ENCODE measurements around the gene RNF146. TPM values are rescaled to one million over a fixed set of nuclear protein-coding genes. Genes with fewer than 3 reads are reported as not detected.

Gene RNF146
- total and polyA plus RNA-seq, 9 of the 15 experiments (the other 6 are each of a cell fraction or from before 2014, with no cell fraction given): 8.4 to 30.5 (median 17.5) TPM

DNA sequence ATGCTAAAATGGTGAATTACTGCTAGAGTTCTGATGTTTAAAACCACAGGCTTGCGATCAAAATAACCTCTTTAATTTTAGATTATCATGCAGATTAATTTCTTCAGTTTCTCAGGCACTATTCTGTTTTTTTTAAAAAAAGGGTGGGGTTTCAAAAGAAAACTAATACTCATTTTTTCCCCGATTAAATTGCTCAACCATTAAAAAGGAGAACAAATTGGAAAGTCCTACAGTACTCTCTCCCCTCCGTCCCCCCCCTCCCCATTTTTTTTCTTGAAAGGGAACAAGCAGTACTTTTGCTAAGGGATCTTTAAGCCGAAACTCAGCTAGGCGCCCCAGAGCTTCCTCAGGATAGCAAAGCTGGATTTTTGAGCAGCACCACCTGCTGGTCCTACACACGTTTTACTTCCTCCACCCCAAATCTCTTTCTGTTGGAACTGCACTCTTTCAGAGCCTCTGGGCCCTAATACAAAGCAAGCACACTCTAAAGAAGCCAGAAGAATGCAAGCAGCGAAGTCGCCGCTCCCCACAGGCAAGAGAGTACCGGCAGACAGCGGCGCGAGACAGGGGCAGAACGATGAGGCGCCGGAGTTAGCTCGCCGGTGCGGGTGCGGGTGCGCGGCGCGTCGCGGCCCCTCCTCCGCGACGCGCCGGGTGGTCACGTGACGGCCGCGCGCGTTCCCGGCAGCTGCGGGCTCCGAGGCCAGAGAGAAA lies at the start of gene RNF146 (continued):
- no peak for TF ChIP-seq SMARCC2 (IDR thresholded peaks at IDR 0.05; ENCODE audit: low read depth)
- peak; percentile 97 for TF ChIP-seq TOE1 (IDR thresholded peaks at IDR 0.05; ENCODE audit: borderline replicate concordance)
- no peak for TF ChIP-seq TOE1 (CRISPR knock-in tag; IDR thresholded peaks at IDR 0.05; ENCODE audit: borderline replicate concordance, low read depth)
- TF ChIP-seq, protein P1, sequence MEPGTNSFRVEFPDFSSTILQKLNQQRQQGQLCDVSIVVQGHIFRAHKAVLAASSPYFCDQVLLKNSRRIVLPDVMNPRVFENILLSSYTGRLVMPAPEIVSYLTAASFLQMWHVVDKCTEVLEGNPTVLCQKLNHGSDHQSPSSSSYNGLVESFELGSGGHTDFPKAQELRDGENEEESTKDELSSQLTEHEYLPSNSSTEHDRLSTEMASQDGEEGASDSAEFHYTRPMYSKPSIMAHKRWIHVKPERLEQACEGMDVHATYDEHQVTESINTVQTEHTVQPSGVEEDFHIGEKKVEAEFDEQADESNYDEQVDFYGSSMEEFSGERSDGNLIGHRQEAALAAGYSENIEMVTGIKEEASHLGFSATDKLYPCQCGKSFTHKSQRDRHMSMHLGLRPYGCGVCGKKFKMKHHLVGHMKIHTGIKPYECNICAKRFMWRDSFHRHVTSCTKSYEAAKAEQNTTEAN (CRISPR knock-in tag; IDR thresholded peaks at IDR 0.05): no peak
- TF ChIP-seq, protein P2, sequence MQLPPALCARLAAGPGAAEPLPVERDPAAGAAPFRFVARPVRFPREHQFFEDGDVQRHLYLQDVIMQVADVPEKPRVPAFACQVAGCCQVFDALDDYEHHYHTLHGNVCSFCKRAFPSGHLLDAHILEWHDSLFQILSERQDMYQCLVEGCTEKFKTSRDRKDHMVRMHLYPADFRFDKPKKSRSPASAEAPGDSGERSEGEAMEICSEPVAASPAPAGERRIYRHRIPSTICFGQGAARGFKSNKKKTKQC (CRISPR knock-in tag; IDR thresholded peaks at IDR 0.05): no peak
- TF ChIP-seq SLC30A9 (CRISPR knock-in tag; IDR thresholded peaks at IDR 0.05): no peak
- TF ChIP-seq MLLT1 (IDR thresholded peaks at IDR 0.05): no peak
